GM12878 (cell line): ENCODE results near the gene ESYT2. TPM values are rescaled to one million over a fixed set of nuclear protein-coding genes. Genes with fewer than 3 reads are reported as not detected.

Source experiments
- ATAC-seq: fragments of 200-7000 bp; cut with Tn5 transposase; 3 replicates; pipeline ENCODE4 v1.9.1; 2020; ENCODE audit warnings: mild to moderate bottlenecking, moderate library complexity
- BruUV-seq: library from RNA; stranded (reverse); fragments of 400-500 nt; replicated peaks from 2 replicates; lab custom pipeline; 2021; lab: Mats Ljungman, UMichigan
- CTCF ChIA-PET: fragments of 300-600 bp; sonication (Branson Sonifier 250); formaldehyde crosslinking; extraction: SDS; loops from one replicate; lab custom pipeline; 2021; ENCODE audit warnings: inconsistent platforms; lab: Yijun Ruan, JAX
- POLR2A ChIA-PET: fragments of 350-600 bp; formaldehyde crosslinking; extraction: SDS; loops from one replicate; lab custom pipeline; 2021; ENCODE audit warnings: inconsistent platforms; lab: Charles Lee
- RAD21 ChIA-PET: fragments of 300-600 bp; sonication (Branson Sonifier 250); formaldehyde crosslinking; loops from one replicate; lab custom pipeline; 2023; ENCODE audit warnings: antibody characterized with exemption; ENCODE audit not compliant: unreplicated experiment; lab: Charles Lee
- SMC1A ChIA-PET: fragments of 300-600 bp; sonication (Branson Sonifier 250); formaldehyde crosslinking; loops from one replicate; lab custom pipeline; 2023; ENCODE audit not compliant: unreplicated experiment, uncharacterized antibody; lab: Charles Lee
- DNase-seq: peaks from one replicate; pipeline ENCODE4 v3.0.0-alpha.2; 2011; ENCODE audit warnings: low read depth, low spot score
- FAIRE-seq: peaks from 3 replicates; lab custom pipeline; 2011; peaks lifted over from hg19 to GRCh38; lab: Jason Lieb, UNC
- H2AFZ ChIP-seq: 2 replicates; pipeline ENCODE4 v1.6.0; 2011; ENCODE audit warnings: low read depth, low read length, control low read depth; ENCODE audit not compliant: control insufficient read depth
- H3K27ac ChIP-seq: 2 replicates; pipeline ENCODE4 v1.5.1; 2011; ENCODE audit warnings: control low read depth; ENCODE audit not compliant: control insufficient read depth, insufficient read depth
- H3K27me3 ChIP-seq, 2 experiments: replicated peaks in 1 of 2; 2 replicates each; pipeline versions ENCODE4 v1.6.0 to v1.6.1; 2011; ENCODE audit warnings: low read length in 1 of 2; ENCODE audit not compliant: control insufficient read depth in 2 of 2, insufficient read depth in 2 of 2
- H3K36me3 ChIP-seq, 2 experiments: 2 replicates each; pipeline ENCODE4 v1.5.1; 2011; ENCODE audit warnings: low read length in 1 of 2; ENCODE audit not compliant: control insufficient read depth in 2 of 2, insufficient read depth in 2 of 2
- H3K4me1 ChIP-seq: 2 replicates; pipeline ENCODE4 v1.6.1; 2011; ENCODE audit warnings: mild to moderate bottlenecking, low read length, moderate library complexity, mixed read lengths; ENCODE audit not compliant: control insufficient read depth, insufficient read depth
- H3K4me2 ChIP-seq: 2 replicates; pipeline ENCODE4 v1.6.0; 2011; ENCODE audit warnings: control low read depth; ENCODE audit not compliant: control insufficient read depth, insufficient read depth
- H3K4me3 ChIP-seq: fragments of 200-600 bp; sonication (generic); 2 replicates; pipeline ENCODE4 v1.5.1; 2016
- H3K79me2 ChIP-seq: 2 replicates; pipeline ENCODE4 v1.6.0; 2011; ENCODE audit warnings: low read length; ENCODE audit not compliant: control insufficient read depth, insufficient read depth
- H3K9ac ChIP-seq: 2 replicates; pipeline ENCODE4 v1.8.0; 2011; ENCODE audit warnings: low read length, control low read depth, mixed read lengths; ENCODE audit not compliant: control insufficient read depth, insufficient read depth
- H3K9me3 ChIP-seq: replicated peaks from 3 replicates; pipeline ENCODE4 v1.5.1; 2011; ENCODE audit warnings: mild to moderate bottlenecking, low read length; ENCODE audit not compliant: control insufficient read depth, insufficient read depth
- H4K20me1 ChIP-seq: 2 replicates; pipeline ENCODE4 v1.6.0; 2011; ENCODE audit not compliant: control insufficient read depth, insufficient read depth
- CBX3 ChIP-seq: fragments of 200-600 bp; sonication (generic); IDR thresholded peaks from 2 replicates; pipeline ENCODE4 v1.6.1; 2016; ENCODE audit warnings: low read depth, borderline replicate concordance
- GATAD2B ChIP-seq: fragments of 450-650 bp; conservative IDR thresholded peaks from 2 replicates; pipeline ENCODE4 v1.6.1; 2017; ENCODE audit warnings: low read depth, mild to moderate bottlenecking, moderate library complexity
- HCFC1 ChIP-seq: fragments of 150-350 bp; IDR thresholded peaks from 2 replicates; pipeline ENCODE4 v1.6.1; 2014; ENCODE audit warnings: low read length
- HDAC6 ChIP-seq: fragments of 200-600 bp; sonication (generic); IDR thresholded peaks from one replicate; pipeline ENCODE4 v1.8.0; 2017; ENCODE audit warnings: antibody characterized with exemption; ENCODE audit not compliant: unreplicated experiment
- HSF1 ChIP-seq: fragments of 150-350 bp; IDR thresholded peaks from 2 replicates; pipeline ENCODE4 v1.6.1; 2014; ENCODE audit warnings: mild to moderate bottlenecking, low read depth, low read length
- IRF3 ChIP-seq: fragments of 450-650 bp; IDR thresholded peaks from 2 replicates; pipeline ENCODE4 v1.6.1; 2014; ENCODE audit warnings: mild to moderate bottlenecking
- IRF4 ChIP-seq: IDR thresholded peaks from 2 replicates; pipeline ENCODE4 v1.6.1; 2011; ENCODE audit warnings: low read depth, low read length
- IRF5 ChIP-seq: fragments of 450-650 bp; IDR thresholded peaks from 2 replicates; pipeline ENCODE4 v1.6.1; 2017; ENCODE audit warnings: borderline replicate concordance
- JUNB ChIP-seq: IDR thresholded peaks from 2 replicates; pipeline ENCODE4 v1.6.1; 2016; ENCODE audit warnings: antibody characterized with exemption, mild to moderate bottlenecking
- MEF2A ChIP-seq: IDR thresholded peaks from 2 replicates; pipeline ENCODE4 v1.6.1; 2011; ENCODE audit warnings: low read depth, mild to moderate bottlenecking, low read length, moderate library complexity; ENCODE audit not compliant: insufficient read depth
- MXI1 ChIP-seq: fragments of 150-350 bp; IDR thresholded peaks from 2 replicates; pipeline ENCODE4 v1.6.1; 2011; ENCODE audit warnings: low read depth, mild to moderate bottlenecking, inconsistent platforms, low read length, improper control_type of control experiment
- NBN ChIP-seq: fragments of 450-650 bp; IDR thresholded peaks from 2 replicates; pipeline ENCODE4 v1.6.1; 2016
- NFXL1 ChIP-seq: fragments of 450-650 bp; IDR thresholded peaks from 2 replicates; pipeline ENCODE4 v1.6.1; 2017; ENCODE audit warnings: antibody characterized with exemption, mild to moderate bottlenecking, borderline replicate concordance
- NR2C1 ChIP-seq: fragments of 450-650 bp; IDR thresholded peaks from 2 replicates; pipeline ENCODE4 v1.6.1; 2017; ENCODE audit warnings: antibody characterized with exemption, mild to moderate bottlenecking, moderate library complexity
- NR2F1 ChIP-seq: fragments of 450-650 bp; conservative IDR thresholded peaks from 2 replicates; pipeline ENCODE4 v1.6.1; 2017; ENCODE audit warnings: mild to moderate bottlenecking
- NRF1 ChIP-seq: conservative IDR thresholded peaks from 2 replicates; pipeline ENCODE4 v1.6.1; 2011; ENCODE audit warnings: mild to moderate bottlenecking, low read depth, low read length, improper control_type of control experiment
- REST ChIP-seq: IDR thresholded peaks from 2 replicates; pipeline ENCODE4 v1.6.1; 2012; ENCODE audit warnings: mild to moderate bottlenecking, low read depth, low read length
- WGBS: methylation state at CpG from one replicate; pipeline ENCODE4 v1.1.6; 2016; ENCODE audit warnings: low lambda C conversion rate; ENCODE audit not compliant: insufficient replicate concordance, insufficient coverage; ENCODE audit errors: missing lambda C conversion rate; 5-methylcytosine and 5-hydroxymethylcytosine counted together
- in situ Hi-C: fragments of 300-500 bp; cut with MboI; formaldehyde crosslinking; loops from 9 replicates; pipeline ENCODE4 v1.14.3; 2018; ENCODE audit warnings: mixed read lengths
- intact Hi-C: fragments of 100-400 bp; cut with micrococcal nuclease; formaldehyde crosslinking; loops from one replicate; pipeline ENCODE4 v1.14.2; 2022; ENCODE audit not compliant: unreplicated experiment
- polyA plus RNA-seq, 11 experiments: library from polyadenylated mRNA; depleted of rRNA in 4 of 11; unstranded in 6 of 11; stranded (reverse) in 5 of 11; fragments of >200 nt; fragmentation: Nextera tagmentation in 4 of 11; fragmentation: Illumina TruSeq in 1 of 11; extraction: Ambion mirVana in 4 of 11; extraction: Trizol in 1 of 11; gene quantifications; 1 replicate in 1 of 11; 2 replicates in 10 of 11; pipeline versions ENCODE4 v1.2.1 to v1.2.3, GENCODE V29; 2011 to 2016; ENCODE audit warnings: inconsistent platforms in 2 of 11, missing spikeins in 2 of 11, low read depth in 1 of 11
- total RNA-seq, 4 experiments: library from RNA; depleted of rRNA in 3 of 4; stranded (reverse); fragments of >200 nt in 3 of 4; fragmentation: Illumina TruSeq in 1 of 4; extraction: Trizol in 1 of 4; gene quantifications; 2 replicates each; pipeline versions ENCODE4 v1.2.1 to v1.2.3, GENCODE V29; 2013 to 2021

ESYT2 gene
- total and polyA plus RNA-seq, 10 of the 15 experiments (the other 5 are each of a cell fraction or from before 2014, with no cell fraction given) = 1.9 to 44.6 (median 21.4) TPM

- TF ChIP-seq HSF1 (no peak), NR2C1 (no peak)
Measured at GRCh38 chr7:158763454-158764033, 65.8 kb downstream of the ESYT2 start (continued).

- in situ Hi-C loops = no loop called here
- Histone ChIP-seq H4K20me1 (no peaks in the 10 kb centered on the region), H3K36me3 (peaks cover 7 to 13% of the 10 kb centered on the region in 2 experiments), H3K9me3 (no peaks in the 10 kb centered on the region), H3K9ac (no peak overlapping the region), H3K4me2 (no peak overlapping the region), H3K4me3 (no peak overlapping the region), H3K4me1 (no peaks in the 10 kb centered on the region), H3K27me3 (no peaks in the 10 kb centered on the region), H3K79me2 (no peaks in the 10 kb centered on the region), H2AFZ (no peak overlapping the region), H3K27ac (no peak overlapping the region)
- ChIA-PET SMC1A (interaction anchor here (1.4 to 2.7 kb wide), 3 partner anchors 11 to 215 kb away, joined by 3 to 6 read pairs (median 5); no protein-coding TSS in a partner anchor), POLR2A (no interaction called here), CTCF (interaction anchor here (1.0 to 1.2 kb wide), 2 partner anchors 21 to 43 kb away, joined by 3 read pairs; no protein-coding TSS in a partner anchor), RAD21 (no interaction called here)
- intact Hi-C loops = loop anchor here (5.0 kb wide), 1 partner anchor 215 kb away; no protein-coding TSS in a partner anchor
- no peak for DNase-seq
- no TSS peak for BruUV-seq
- ATAC-seq = no peak
- no peak for FAIRE-seq
- WGBS = 97% methylated on average over 12 of the region's 12 CpGs
- TF ChIP-seq MEF2A (no peak), IRF3 (no peak), NFXL1 (no peak), MXI1 (no peak), NBN (no peak), NRF1 (no peak), REST (no peak), IRF5 (no peak), NR2F1 (no peak), HDAC6 (no peak), HCFC1 (no peak), GATAD2B (no peak), CBX3 (no peak), JUNB (no peak), IRF4 (no peak)
Measured at GRCh38 chr7:158761945-158762344, 67.4 kb downstream of the ESYT2 start.
